GM19324 (cell line): ENCODE measurements around the gene GUCY1A1.
"Not testable (repeated sequence)": the region's sequence is repeated elsewhere in the genome, so short reads cannot be mapped to it uniquely, and the experiment has no call there.

Experiments
- ATAC-seq: cut with Tn5 transposase; IDR thresholded peaks from one replicate; pipeline ENCODE4 v1.9.1; 2021; ENCODE audit warnings: mild to moderate bottlenecking, moderate library complexity; ENCODE audit not compliant: unreplicated experiment, low FRiP score

GUCY1A1 gene, protein sequence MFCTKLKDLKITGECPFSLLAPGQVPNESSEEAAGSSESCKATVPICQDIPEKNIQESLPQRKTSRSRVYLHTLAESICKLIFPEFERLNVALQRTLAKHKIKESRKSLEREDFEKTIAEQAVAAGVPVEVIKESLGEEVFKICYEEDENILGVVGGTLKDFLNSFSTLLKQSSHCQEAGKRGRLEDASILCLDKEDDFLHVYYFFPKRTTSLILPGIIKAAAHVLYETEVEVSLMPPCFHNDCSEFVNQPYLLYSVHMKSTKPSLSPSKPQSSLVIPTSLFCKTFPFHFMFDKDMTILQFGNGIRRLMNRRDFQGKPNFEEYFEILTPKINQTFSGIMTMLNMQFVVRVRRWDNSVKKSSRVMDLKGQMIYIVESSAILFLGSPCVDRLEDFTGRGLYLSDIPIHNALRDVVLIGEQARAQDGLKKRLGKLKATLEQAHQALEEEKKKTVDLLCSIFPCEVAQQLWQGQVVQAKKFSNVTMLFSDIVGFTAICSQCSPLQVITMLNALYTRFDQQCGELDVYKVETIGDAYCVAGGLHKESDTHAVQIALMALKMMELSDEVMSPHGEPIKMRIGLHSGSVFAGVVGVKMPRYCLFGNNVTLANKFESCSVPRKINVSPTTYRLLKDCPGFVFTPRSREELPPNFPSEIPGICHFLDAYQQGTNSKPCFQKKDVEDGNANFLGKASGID

DNA sequence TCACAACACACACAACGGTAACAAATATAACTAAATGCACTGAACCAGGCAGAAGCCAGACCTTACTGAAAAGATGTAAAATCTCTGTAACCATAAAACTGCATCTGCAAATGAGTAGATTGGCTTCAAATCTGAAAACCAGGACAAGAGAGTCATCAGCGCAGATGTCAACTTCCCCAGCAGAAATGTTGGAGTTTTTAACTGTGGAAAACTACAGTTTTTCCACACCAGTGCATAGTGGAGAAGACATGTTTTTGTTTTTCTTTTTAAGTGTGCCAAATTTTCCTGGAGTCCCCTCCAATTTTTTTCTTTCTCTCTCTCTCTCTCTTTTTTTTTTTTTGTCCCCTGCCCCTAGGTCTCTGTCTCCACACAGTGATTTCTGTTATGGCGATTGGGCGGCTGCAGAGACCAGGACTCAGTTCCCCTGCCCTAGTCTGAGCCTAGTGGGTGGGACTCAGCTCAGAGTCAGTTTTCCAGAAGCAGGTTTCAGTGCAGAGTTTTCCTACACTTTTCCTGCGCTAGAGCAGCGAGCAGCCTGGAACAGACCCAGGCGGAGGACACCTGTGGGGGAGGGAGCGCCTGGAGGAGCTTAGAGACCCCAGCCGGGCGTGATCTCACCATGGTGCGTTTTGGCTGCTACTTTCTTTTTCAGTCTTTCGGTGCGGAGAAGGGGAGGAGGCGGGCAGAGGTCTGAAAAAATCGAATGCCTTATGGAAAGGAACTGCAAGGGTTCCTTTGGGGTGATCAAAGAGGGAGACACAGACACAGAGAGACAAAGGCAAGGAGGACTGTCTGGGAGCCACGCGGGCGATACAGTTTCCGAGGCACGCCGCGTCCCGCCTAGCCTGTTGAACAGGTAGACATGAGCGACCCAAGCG is at the start of gene GUCY1A1:
Gene GUCY1A1 (plus strand): TSS at position 505 of the 878 bp plus-strand sequence. CDS start 30,020 bp downstream, outside the sequence.
- ATAC-seq = peak; percentile 40

DNA sequence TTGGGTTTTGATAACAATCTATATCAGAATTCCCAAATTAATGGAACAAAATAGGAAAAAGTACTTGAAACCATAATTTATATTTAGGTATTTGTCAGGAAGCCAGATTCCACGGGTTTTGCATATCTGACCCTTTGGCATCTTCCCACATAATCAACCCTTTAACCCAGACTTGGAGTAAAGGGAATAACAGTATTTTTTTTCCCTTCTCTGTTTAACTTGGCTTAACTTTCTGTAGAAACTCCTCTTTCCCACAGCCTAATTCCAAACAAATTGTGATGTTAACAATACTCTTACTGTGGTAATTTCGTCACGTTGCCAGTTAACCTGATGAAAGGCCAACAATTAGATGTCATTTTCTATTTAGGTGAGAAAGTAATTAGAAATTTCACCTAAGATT is 49.4 kb upstream of the GUCY1A1 start:
- no peak for ATAC-seq

DNA sequence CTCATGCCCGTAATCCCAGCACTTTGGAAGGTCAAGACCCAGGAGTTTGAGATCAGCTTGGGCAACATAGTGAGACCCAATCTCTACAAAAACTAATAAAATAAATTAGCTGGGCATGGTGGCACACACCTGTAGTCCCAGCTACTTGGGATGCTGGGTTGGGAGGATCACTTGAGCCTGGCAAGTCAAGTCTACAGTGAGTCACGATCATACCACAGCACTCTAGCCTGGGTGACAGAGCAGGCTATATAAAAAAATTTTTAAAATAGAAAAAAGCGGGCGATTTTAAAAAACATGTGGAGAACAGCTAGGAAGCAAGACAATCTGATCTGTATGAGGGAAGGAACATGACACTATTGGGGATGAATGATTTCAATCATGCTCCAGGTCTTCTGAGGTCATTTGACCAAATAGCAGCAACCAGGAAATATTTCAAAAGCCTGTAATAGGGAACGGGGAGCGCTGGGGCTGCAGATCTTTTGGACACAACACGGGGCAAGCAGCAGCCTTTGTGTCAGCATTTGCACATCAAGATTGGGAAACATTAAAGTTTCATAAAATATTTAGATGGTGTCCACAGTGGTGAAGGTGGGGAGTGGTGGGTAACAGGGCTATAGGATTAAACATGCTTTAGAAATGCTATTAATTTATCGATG is 48.3 kb upstream of the GUCY1A1 start:
- no peak for ATAC-seq

DNA sequence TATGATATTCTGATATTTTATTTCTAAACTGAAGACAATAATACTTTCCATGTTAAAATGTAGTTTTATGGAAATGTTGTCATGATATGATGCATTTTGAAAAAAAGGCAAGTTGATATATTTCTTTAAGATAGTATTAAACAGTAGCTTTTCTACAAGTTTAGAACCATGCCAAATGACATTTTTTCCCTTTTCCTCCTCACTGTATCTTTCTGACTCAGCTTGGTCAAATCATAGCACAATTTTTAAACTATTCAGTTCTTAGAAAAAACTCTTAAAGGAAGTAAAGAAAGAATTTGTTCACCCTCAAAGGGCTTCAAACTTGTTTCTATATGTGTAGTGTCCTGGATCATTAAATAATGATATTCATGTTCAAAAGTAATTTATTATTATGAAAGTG is 46.0 kb upstream of the GUCY1A1 start:
- ATAC-seq = no peak

DNA sequence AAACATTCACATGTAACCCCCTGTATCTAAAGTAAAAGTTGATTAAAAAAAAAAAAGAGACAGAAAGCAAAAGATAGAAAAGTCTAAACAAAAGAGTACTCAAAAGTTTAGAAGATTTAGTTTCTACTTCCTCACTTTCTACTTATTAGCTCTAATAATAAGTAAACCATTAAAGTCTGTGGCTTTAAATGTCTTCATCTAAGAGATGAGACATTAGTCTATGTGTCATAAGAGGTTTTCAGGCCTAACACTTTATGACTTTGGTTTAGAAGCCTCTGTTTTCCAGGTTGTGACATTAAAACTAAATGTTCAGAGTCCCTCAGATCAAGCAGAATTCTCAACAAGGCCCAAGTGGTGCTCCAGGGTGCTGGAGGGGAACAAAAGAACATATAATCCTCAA is 42.2 kb upstream of the GUCY1A1 start:
- ATAC-seq = peak; percentile 83

DNA sequence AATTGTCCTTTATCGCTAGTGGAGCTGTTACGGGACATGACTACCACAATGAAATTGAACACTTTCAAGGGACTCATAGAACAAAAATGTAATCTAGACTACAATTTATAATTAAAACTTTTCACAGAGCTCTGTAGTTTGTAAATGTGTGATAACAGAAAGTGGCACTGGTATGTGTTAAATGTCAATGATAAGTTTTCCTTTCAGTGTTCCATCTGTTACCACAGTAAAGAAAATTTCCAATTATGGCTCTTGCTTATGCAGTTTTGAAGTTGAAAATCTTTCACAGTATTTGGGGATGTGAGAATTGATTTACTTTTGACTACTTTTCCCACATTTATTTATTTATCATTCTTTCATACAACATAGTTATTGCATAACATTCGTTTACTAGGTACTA is 40.1 kb upstream of the GUCY1A1 start:
- ATAC-seq = no peak

DNA sequence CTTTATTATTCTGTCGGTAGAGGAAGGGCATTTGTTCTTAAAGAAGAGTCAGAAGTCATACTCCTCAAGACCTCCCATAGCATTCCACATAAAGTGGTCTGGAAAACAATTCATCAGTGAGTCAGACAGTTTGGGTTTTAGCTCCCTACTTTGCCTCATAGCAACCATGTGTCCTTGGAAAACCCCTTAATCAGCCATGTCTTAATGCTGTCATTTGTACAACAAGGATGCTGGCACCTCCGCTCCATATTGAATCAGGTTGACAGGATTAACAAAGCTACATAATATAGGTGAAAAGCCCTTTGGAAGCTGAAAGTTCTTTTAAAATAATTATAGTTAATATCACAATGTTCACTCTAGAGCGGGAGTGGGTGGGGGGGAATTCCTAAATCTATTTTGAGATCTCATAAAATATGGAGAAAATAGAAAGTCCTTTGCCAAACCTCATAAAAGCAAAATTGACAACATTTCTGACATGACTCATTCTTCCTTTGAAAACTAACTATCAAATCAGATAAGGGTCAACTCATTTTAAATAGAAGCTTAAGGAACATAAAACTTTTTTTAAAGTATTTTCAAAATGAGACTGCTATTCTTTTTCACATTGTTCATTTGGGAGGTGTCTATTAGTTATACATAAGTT is 37.3 kb upstream of the GUCY1A1 start:
- no peak for ATAC-seq

DNA sequence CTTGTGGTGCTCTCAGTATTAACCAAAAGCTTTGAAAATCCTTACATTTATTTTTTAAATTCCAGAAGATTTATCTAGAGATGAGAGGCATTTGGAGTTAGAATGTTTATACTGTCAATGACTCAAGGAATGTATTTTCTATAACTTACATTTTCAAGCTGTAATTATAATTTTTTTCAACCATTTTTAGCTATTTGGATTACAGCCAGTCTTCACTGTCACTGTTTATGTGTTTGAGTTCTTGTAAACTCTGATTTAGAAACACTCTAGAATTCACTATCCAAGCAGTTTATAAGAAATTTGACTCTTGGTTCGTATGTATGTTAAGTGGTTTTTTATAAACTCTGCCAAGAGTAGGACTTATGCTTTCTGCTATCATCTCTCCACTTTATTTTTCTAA is 36.7 kb upstream of the GUCY1A1 start:
- no peak for ATAC-seq

DNA sequence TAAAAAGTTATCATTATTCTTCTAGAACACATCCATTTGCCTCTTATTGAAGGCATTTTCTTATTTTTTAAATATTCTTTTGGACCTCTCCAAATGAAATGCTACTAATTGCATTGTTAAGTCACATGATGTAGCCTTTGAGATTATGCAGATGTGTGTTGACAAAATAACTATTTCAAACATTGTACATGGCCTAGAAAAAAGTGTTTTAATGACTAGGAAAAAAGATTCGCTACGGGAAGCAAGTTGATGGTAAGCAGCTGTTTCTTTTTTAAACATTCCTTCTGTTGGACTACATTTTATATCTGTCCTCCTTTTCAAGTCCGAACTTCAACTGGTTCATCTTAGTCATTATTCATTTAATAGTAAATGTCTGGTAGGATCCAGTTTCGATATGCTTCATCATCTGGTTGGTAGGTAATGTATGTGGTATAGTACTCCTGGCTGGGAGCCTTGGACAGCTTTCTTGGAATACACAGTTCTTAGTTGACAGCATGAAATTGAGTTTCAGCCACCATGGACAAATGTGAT is 34.3 kb upstream of the GUCY1A1 start:
- no peak for ATAC-seq

DNA sequence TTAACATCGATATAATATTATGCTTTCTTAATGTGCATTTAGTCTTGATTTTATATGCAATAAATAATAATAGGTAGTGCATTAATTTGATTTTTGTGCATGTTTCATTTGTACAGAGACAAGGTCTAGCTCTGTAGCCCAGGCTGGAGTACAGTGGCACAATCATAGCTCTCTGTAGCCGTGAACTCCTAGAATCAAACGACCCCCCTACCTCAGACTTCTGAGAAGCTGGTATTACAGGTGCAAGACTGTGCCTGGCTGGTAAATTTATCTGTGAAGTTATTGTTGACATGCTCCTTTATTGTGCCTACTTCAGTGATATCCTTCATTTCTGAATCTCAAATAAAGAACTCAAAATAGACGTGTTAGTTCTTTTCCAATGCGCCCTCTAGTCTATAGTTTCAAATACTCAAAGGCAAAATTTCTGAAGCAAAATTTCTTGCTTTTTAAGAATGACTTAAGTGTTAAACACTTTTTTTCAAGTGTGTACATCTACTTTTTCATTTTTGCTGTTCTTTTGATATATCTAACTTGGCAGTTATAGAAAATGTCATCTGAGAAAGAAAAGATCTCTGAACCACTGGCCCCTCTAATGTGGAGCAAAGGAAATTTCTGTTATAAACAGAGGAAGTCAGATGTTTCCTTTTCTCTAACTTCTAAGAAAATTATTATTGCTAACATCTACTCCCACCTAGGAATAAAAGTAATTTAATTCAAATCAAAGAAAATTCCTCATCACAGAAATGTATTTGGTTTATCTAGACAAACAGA is 28.3 kb upstream of the GUCY1A1 start:
- no peak for ATAC-seq

DNA sequence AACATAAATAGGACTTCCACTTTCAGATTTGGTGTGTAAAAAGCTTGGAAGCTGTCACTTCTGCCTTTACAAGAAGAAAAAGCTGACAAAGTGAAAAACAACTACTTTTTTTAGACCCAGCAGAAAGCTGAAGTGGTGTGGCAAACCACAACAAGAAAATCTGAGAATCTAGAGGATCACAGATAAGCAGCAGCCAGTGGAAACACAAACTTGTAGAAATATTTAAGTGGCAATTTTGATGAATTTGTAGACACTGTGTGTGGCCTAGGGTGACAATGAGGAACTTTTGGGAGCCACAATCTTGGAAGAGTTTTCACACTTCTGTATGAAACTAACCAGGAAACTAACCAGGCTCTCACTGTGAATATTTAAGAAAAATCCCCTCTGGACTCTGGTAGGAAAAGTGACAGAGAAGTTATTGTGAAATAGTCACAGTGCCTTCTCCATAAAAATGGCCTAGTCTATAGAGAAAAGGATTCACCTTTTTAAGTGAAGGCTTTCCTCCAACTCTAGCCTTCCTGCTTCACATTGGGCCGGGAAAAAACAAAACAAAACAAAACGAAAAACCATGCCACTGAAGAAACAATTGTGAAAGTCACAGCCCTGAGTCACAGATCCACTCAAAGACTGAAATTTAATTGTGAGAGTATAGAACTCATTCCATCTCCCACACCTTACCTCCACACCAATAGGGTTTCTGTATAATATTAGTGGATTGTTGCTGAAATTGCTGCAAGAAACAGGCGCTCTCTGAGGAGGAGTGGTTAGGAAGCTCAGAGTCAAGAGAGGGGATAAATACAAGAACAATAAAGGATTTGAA is 26.7 kb upstream of the GUCY1A1 start:
- peak; percentile 77 for ATAC-seq

DNA sequence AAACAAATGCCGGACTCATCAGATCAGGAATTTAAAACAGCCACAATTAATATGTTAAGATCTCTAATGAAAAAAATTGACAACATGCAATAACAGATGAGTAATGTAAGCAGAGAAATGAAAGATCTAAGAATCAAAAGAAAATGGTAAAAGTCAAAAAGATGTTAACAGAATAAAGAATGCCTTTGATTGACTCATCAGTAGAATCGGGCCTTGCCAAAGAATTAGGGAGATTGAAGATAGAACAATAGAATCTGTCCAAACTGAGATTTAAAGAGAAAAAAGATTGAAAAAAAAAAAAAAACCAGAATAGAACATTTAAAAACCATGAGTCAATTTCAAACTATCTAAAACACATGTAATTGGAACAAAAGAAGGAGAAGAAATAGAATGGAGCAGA is 25.9 kb upstream of the GUCY1A1 start:
- no peak for ATAC-seq

DNA sequence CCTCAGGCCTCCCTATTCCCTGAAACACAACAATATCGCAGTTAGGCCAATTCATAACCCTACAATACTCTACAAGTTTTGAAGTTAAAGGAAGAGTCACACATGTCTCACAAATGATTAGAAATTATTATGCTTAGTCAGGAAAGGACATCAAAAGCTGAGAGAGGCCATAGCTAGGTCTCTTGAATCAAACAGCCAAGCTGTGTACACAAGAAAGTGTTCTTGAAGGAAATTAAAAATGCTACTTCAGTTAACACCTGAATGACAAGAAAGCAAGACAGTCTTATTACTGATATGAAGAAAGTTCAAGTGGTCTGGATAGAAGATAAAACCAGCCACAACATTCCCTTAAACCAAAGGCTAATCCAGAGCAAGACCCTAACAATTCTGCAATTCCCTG is 23.6 kb upstream of the GUCY1A1 start:
- no peak for ATAC-seq

DNA sequence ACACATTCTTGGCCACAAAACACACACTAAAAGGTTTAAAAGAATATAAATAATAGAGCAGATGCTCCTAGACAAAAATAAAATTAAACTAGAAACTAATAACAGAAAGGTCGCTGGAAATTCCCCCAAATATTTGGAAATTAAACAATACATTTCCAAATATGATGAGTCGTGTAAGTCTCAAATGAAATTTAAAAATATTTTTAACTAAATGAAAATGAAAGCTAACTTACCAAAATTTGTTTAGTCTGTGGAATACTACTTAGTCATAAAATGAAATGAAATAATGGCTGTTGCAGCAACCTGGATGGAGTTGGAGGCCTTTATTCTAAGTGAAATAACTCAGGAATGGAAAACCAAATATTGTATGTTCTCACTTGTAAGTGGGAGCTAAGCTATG is 20.6 kb upstream of the GUCY1A1 start:
- no peak for ATAC-seq

DNA sequence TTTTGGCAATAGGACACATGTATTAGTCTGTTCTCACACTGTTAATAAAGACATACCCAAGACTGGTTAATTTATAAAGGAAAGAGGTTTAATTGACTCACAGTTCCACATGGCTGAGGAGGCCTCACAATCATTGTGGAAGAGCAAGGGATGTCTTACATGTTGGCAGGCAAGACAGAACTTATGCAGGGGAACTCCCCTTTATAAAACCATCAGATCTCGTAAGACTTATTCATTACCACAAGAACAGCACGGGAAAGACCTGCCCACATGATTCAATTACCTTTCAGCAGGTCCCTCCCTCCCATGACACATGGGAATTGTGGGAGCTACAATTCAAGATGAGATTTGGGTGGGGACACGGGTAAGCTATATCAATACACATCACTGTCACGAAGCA is 15.9 kb upstream of the GUCY1A1 start:
- not testable (repeated sequence) for ATAC-seq

DNA sequence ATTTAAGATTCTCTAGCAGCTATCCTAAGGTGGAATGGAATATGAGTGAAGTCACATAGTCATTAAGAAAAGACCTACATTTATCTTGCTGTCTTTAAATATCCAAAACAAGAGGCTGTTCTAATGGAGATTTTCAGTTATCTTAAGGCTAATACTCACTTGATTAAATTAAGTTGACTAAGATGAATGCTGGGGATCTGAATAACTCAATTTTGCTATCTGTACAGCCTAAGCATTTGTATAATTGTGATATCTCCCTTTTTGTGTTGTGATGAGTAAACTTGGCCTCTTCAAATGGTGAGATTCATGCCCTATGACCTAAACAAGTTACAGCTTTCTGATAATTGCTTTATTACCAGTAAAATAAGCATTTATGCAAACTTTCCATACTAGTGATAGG is 13.6 kb upstream of the GUCY1A1 start:
- no peak for ATAC-seq

DNA sequence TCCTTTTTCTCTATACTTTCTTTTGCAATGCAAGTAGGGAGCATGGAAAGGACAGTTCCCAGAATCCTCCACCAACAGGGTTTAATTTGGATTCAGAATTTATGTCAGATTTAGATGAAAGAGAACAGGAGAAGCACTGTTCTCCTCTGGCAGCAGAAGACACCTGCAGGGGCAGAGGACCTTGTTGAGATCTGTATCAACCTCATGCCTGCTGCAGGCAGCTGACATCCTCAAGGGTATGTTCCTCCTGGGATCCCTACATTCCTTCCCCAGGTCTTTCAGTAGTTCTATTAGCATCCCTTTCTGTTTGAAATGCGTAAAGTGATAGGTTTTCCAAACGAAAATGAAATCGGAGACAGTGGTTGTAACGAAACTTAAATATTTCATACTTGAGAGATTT is 10.6 kb upstream of the GUCY1A1 start:
- ATAC-seq = no peak

DNA sequence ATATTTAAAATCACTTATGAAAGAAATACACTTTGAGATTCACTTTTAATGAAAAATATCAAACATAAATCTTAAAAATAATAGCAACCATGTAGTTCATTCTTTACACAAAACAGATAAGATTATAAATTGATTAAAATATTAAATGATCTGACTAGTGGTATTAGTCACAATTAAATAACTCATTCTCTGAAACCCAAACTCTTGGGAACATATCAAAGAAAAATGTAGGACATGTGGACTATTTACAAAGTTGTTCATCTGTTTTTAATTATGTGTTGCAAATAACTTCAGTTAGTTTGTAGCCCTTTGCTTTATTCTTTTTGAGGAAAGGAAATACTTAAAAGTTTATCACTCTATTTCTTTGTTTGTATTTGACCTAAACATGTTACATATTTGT is 9.5 kb upstream of the GUCY1A1 start:
- ATAC-seq = no peak
